Esophagus mucosa (tissue), 1 donor: Measurements from ENCODE around the gene PSG7. TPM values are rescaled to one million over a fixed set of nuclear protein-coding genes. Genes with fewer than 3 reads are reported as not detected.
"Not testable (repeated sequence)": the region's sequence is repeated elsewhere in the genome, so short reads cannot be mapped to it uniquely, and the experiment has no call there.

Experiments used
- ATAC-seq: fragments of 200-7000 bp; cut with Tn5 transposase; one replicate; pipeline ENCODE4 v1.9.1; 2020
- total RNA-seq: library from RNA; stranded (reverse); gene quantifications from one replicate; pipeline ENCODE4 v1.2.4, GENCODE V29; 2023
- donor health status: DM: yes; HTN: yes; CAD: no.

PSG7 gene
- total RNA-seq: not detected

- ATAC-seq: not testable (repeated sequence)
Measured at GRCh38 chr19:42937107-42937506, at the start of gene PSG7. Gene PSG7, minus strand, starts transcription at chr19:42937207. Its CDS starts 131 bp downstream, at chr19:42937076.

- ATAC-seq: no peak
Measured at GRCh38 chr19:42985588-42985987, 48.6 kb upstream of the PSG7 start.

GRCh38 chr19:42982111-42982510, 45.1 kb upstream of the PSG7 start:
- ATAC-seq: not testable (repeated sequence)

GRCh38 chr19:42971451-42971850, 34.4 kb upstream of the PSG7 start:
- ATAC-seq: not testable (repeated sequence)

- no peak for ATAC-seq
Measured at GRCh38 chr19:42965176-42965575, 28.2 kb upstream of the PSG7 start.

GRCh38 chr19:42961119-42961518, 24.1 kb upstream of the PSG7 start:
- ATAC-seq: no peak

GRCh38 chr19:42952126-42952525, 15.1 kb upstream of the PSG7 start:
- not testable (repeated sequence) for ATAC-seq

- not testable (repeated sequence) for ATAC-seq
Measured at GRCh38 chr19:42951476-42951875, 14.5 kb upstream of the PSG7 start.

- ATAC-seq: no peak
Measured at GRCh38 chr19:42942187-42942789, 5.3 kb upstream of the PSG7 start.

- ATAC-seq: not testable (repeated sequence)
Measured at GRCh38 chr19:42934726-42935125, 2.3 kb downstream of the PSG7 start.

- not testable (repeated sequence) for ATAC-seq
Measured at GRCh38 chr19:42934183-42934582, 2.8 kb downstream of the PSG7 start.

- ATAC-seq: not testable (repeated sequence)
Measured at GRCh38 chr19:42933412-42933811, 3.6 kb downstream of the PSG7 start.

- ATAC-seq: not testable (repeated sequence)
Measured at GRCh38 chr19:42932485-42933101, 4.4 kb downstream of the PSG7 start.

GRCh38 chr19:42930214-42930613, 6.8 kb downstream of the PSG7 start:
- ATAC-seq: not testable (repeated sequence)

GRCh38 chr19:42928896-42929295, 8.1 kb downstream of the PSG7 start:
- ATAC-seq: no peak

GRCh38 chr19:42926781-42927180, 10.2 kb downstream of the PSG7 start:
- no peak for ATAC-seq

GRCh38 chr19:42923106-42923505, 13.9 kb downstream of the PSG7 start:
- not testable (repeated sequence) for ATAC-seq

- not testable (repeated sequence) for ATAC-seq
Measured at GRCh38 chr19:42920971-42921370, 16.0 kb downstream of the PSG7 start.

- no peak for ATAC-seq
Measured at GRCh38 chr19:42919757-42920079, 17.3 kb downstream of the PSG7 start.

- ATAC-seq: not testable (repeated sequence)
Measured at GRCh38 chr19:42919070-42919756, 17.8 kb downstream of the PSG7 start.

GRCh38 chr19:42918377-42919069, 18.5 kb downstream of the PSG7 start:
- ATAC-seq: not testable (repeated sequence)

GRCh38 chr19:42917634-42918033, 19.4 kb downstream of the PSG7 start, which contains the start of gene PSG6:
Gene PSG6, minus strand, starts transcription at chr19:42917894. Its CDS starts 102 bp downstream, at chr19:42917792.
- not testable (repeated sequence) for ATAC-seq

GRCh38 chr19:42916931-42917330, 20.1 kb downstream of the PSG7 start:
- not testable (repeated sequence) for ATAC-seq
